ENCODE results near the gene GPR15. TPM values are rescaled to one million over a fixed set of nuclear protein-coding genes. Genes with fewer than 3 reads are reported as not detected.
"Not testable (repeated sequence)": the region's sequence is repeated elsewhere in the genome, so short reads cannot be mapped to it uniquely, and the experiment has no call there.

GPR15 gene
- total RNA-seq, 1 donor from 2014 or later, result not detected

DNA sequence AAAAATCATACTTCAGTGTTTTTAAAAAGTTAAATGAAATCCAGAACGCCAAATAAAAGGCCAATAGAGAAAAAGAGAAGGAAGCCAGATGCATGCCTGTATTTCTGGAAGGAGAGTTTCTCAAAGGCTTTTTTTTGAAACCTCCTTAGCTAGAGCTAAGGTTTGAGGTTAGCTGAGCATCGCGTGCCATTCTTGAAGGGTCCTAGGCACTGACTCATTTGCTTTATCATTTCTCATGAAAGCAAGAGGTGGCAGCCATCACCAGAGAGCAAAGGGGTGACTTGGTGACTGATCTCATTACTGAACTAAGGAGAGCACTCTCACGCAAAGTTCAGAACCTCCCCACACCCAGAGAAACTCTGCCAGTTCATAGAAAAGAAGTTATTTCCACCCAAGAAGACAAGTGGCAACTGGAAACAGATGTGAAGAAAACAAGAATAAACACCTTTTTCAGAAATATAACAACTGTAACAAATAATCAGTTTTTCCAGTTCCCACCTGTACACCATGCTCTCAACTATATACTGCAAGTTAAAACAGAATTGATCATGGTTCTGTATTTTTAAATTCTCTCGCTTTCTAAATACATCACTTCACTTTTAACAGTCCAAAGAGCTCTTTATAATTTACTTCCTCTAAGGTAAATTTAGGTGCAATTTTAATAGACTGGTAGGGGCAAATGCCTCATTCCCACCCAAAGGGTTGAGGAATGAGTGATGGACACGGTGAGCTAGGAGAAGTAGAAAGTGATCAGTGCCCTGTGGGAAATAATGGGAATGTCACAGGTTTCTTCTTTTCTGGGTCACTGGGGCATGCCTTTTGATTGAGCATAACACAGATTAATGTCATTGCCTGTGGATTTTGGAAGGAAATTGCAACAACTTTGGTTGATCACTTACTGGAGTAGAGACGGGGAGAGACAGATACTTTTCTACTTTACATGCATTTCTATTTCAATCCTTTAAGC lies 24.7 kb downstream of the GPR15 start:
- Mint-ChIP-seq H3K4me3 (ENCODE audit: unreplicated experiment) (no peak overlapping the region), H3K27ac (ENCODE audit: unreplicated experiment) (no peak overlapping the region), H3K27me3 (ENCODE audit: low read depth) (peaks cover 75% of the 10 kb centered on the region), H3K9me3 (ENCODE audit: low read depth) (no peaks in the 10 kb centered on the region), H3K36me3 (ENCODE audit: low read depth) (no peaks in the 10 kb centered on the region), H3K4me1 (ENCODE audit: low read depth) (no peaks in the 10 kb centered on the region)
- DNase-seq (ENCODE audit: low spot score), result no peak
- TF ChIP-seq, protein P1, sequence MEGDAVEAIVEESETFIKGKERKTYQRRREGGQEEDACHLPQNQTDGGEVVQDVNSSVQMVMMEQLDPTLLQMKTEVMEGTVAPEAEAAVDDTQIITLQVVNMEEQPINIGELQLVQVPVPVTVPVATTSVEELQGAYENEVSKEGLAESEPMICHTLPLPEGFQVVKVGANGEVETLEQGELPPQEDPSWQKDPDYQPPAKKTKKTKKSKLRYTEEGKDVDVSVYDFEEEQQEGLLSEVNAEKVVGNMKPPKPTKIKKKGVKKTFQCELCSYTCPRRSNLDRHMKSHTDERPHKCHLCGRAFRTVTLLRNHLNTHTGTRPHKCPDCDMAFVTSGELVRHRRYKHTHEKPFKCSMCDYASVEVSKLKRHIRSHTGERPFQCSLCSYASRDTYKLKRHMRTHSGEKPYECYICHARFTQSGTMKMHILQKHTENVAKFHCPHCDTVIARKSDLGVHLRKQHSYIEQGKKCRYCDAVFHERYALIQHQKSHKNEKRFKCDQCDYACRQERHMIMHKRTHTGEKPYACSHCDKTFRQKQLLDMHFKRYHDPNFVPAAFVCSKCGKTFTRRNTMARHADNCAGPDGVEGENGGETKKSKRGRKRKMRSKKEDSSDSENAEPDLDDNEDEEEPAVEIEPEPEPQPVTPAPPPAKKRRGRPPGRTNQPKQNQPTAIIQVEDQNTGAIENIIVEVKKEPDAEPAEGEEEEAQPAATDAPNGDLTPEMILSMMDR (IDR thresholded peaks at IDR 0.05), result no peak

DNA sequence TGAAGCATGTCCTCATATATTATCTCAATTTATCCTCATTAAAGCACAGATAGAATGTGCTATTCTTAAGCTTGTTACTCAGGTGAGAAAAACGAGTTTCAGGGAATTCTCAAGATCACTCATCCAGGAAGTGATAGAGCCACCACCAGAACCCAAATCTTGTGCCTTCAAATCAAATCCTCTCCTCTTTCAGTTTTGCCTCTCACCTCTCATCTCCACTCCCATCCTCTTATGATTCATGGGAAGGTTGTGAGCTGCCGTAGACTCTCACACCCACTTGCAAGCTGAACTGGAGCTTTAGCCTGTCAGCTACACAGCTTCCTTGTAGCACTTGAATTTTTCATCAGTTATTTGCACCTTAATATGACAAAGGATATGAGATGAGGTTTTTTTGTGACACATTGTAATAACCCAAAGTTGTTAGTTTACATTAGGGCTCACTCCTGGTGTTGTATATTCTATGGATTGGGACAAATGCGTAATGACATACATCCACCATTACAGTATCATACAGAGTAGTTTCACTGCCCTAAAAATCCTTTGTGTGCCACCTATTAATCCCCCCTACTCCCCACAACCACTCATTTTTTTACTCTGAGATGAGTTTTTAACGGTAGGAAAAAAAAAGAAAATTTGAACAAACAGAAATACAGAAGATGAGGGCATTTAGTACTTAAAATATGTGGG lies 25.7 kb downstream of the GPR15 start:
- Mint-ChIP-seq H3K4me1 (ENCODE audit: low read depth) (no peaks in the 10 kb centered on the region), H3K9me3 (ENCODE audit: low read depth) (no peaks in the 10 kb centered on the region), H3K27ac (ENCODE audit: unreplicated experiment) (no peak overlapping the region), H3K27me3 (ENCODE audit: low read depth) (peaks cover 68% of the 10 kb centered on the region), H3K4me3 (ENCODE audit: unreplicated experiment) (no peak overlapping the region), H3K36me3 (ENCODE audit: low read depth) (no peaks in the 10 kb centered on the region)
- no peak for DNase-seq (ENCODE audit: low spot score)
- TF ChIP-seq, protein P1 (IDR thresholded peaks at IDR 0.05), result no peak

DNA sequence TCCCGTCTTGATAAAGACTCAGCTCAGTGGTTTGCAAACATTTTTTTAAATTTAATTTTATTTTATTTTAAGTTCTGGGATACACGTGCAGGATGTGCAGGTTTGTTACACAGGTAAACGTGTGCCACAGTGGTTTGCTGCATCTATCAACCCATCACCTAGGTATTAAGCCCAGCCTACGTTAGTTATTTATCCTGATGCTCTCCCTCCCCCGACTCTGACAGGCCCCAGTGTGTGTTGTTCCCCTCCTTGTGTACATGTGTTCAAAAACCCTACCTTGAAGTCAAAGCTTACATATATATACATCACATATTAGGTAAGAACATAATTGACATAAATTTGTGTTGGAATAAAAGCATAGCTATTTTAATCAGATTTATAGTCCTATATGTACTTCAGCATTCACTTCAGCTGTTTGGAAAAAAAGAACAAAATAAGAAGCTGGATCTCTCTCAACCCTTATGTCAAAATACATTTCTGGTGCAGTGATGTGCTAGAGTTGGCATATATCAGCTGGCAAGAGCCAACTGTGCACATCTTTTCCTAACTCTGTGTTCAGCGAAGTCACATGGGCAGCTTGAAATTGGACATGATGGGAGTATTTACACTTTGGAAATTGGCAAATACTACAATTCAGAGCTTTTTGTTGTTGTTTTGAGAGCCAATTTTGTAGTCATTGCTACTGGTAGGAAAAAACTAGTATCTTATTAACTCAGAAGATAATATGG lies 26.5 kb downstream of the GPR15 start:
- Mint-ChIP-seq H3K9me3 (ENCODE audit: low read depth) (no peaks in the 10 kb centered on the region), H3K4me1 (ENCODE audit: low read depth) (no peaks in the 10 kb centered on the region), H3K4me3 (ENCODE audit: unreplicated experiment) (no peak overlapping the region), H3K27me3 (ENCODE audit: low read depth) (peaks cover 64% of the 10 kb centered on the region), H3K27ac (ENCODE audit: unreplicated experiment) (no peak overlapping the region), H3K36me3 (ENCODE audit: low read depth) (no peaks in the 10 kb centered on the region)
- TF ChIP-seq, protein P1 (IDR thresholded peaks at IDR 0.05), result no peak
- DNase-seq (ENCODE audit: low spot score), result no peak

- H3K4me3 Mint-ChIP-seq (ENCODE audit: unreplicated experiment); H3K36me3 Mint-ChIP-seq (ENCODE audit: low read depth); H3K4me1 Mint-ChIP-seq (ENCODE audit: low read depth); H3K27ac Mint-ChIP-seq (ENCODE audit: unreplicated experiment); H3K9me3 Mint-ChIP-seq (ENCODE audit: low read depth); DNase-seq (ENCODE audit: low spot score): not testable (repeated sequence)
- H3K27me3 Mint-ChIP-seq (ENCODE audit: low read depth), result peaks cover 59% of the 10 kb centered on the region
These were observed 28.0 kb downstream of the GPR15 start for GRCh38 chr3:98559769-98560168.

GRCh38 chr3:98560911-98561310 lies 29.1 kb downstream of the GPR15 start:
- no peaks in the 10 kb centered on the region for H3K4me1 Mint-ChIP-seq (ENCODE audit: low read depth)
- no peak for DNase-seq (ENCODE audit: low spot score)
- H3K36me3 Mint-ChIP-seq (ENCODE audit: low read depth), result no peaks in the 10 kb centered on the region
- TF ChIP-seq, protein P1 (IDR thresholded peaks at IDR 0.05), result no peak
- H3K4me3 Mint-ChIP-seq (ENCODE audit: unreplicated experiment), result no peak overlapping the region
- no peaks in the 10 kb centered on the region for H3K9me3 Mint-ChIP-seq (ENCODE audit: low read depth)
- no peak overlapping the region for H3K27ac Mint-ChIP-seq (ENCODE audit: unreplicated experiment)
- H3K27me3 Mint-ChIP-seq (ENCODE audit: low read depth), result peaks cover 52% of the 10 kb centered on the region
